Measurements from ENCODE around the gene BCAS1. TPM values are rescaled to one million over a fixed set of nuclear protein-coding genes. Genes with fewer than 3 reads are reported as not detected.

The BCAS1 gene
- total RNA-seq, 1 experiment from 2014 or later = 0.16 TPM

- Histone ChIP-seq H3K27ac (no peak overlapping the region), H3K36me3 (no peaks in the 10 kb centered on the region), H3K4me1 (no peaks in the 10 kb centered on the region), H3K4me3 (no peak overlapping the region), H3K9me3 (replicated peaks) (no peaks in the 10 kb centered on the region), H3K27me3 (no peaks in the 10 kb centered on the region)
- peak; percentile 25 to 55 for DNase-seq
Measured at GRCh38 chr20:54058420-54059139, 11.8 kb downstream of the BCAS1 start.

- no peak overlapping the region for H3K27ac ChIP-seq
- no peaks in the 10 kb centered on the region for H3K27me3 ChIP-seq
- no peak for DNase-seq
- no peaks in the 10 kb centered on the region for H3K36me3 ChIP-seq
- H3K4me1 ChIP-seq = no peaks in the 10 kb centered on the region
- no peak overlapping the region for H3K4me3 ChIP-seq
- H3K9me3 ChIP-seq (replicated peaks) = no peaks in the 10 kb centered on the region
Measured at GRCh38 chr20:54056762-54057639, 13.4 kb downstream of the BCAS1 start.

- Histone ChIP-seq H3K9me3 (replicated peaks) (no peaks in the 10 kb centered on the region), H3K4me1 (no peaks in the 10 kb centered on the region), H3K4me3 (no peak overlapping the region), H3K27ac (no peak overlapping the region), H3K36me3 (no peaks in the 10 kb centered on the region), H3K27me3 (no peaks in the 10 kb centered on the region)
- no peak for DNase-seq
Measured at GRCh38 chr20:54054516-54054915, 15.9 kb downstream of the BCAS1 start.

- no peaks in the 10 kb centered on the region for H3K4me1 ChIP-seq
- no peak overlapping the region for H3K27ac ChIP-seq
- no peaks in the 10 kb centered on the region for H3K27me3 ChIP-seq
- DNase-seq = no peak
- no peaks in the 10 kb centered on the region for H3K36me3 ChIP-seq
- H3K9me3 ChIP-seq (replicated peaks) = no peaks in the 10 kb centered on the region
- no peak overlapping the region for H3K4me3 ChIP-seq
Measured at GRCh38 chr20:54051068-54051467, 19.3 kb downstream of the BCAS1 start.

GRCh38 chr20:54048891-54049545 is 21.4 kb downstream of the BCAS1 start:
- Histone ChIP-seq H3K4me3 (no peak overlapping the region), H3K4me1 (no peaks in the 10 kb centered on the region), H3K9me3 (replicated peaks) (no peaks in the 10 kb centered on the region), H3K36me3 (no peaks in the 10 kb centered on the region), H3K27me3 (no peaks in the 10 kb centered on the region), H3K27ac (no peak overlapping the region)
- DNase-seq = no peak

GRCh38 chr20:54048481-54048880 is 21.9 kb downstream of the BCAS1 start:
- Histone ChIP-seq H3K27ac (no peak overlapping the region), H3K4me1 (no peaks in the 10 kb centered on the region), H3K36me3 (no peaks in the 10 kb centered on the region), H3K4me3 (no peak overlapping the region), H3K27me3 (no peaks in the 10 kb centered on the region), H3K9me3 (replicated peaks) (no peaks in the 10 kb centered on the region)
- no peak for DNase-seq

- no peaks in the 10 kb centered on the region for H3K27me3 ChIP-seq
- H3K27ac ChIP-seq = no peak overlapping the region
Measured at GRCh38 chr20:54047720-54048119, 22.7 kb downstream of the BCAS1 start.

GRCh38 chr20:54047048-54047447 is 23.3 kb downstream of the BCAS1 start:
- no peaks in the 10 kb centered on the region for H3K36me3 ChIP-seq
- no peaks in the 10 kb centered on the region for H3K27me3 ChIP-seq
- H3K27ac ChIP-seq = no peak overlapping the region
- H3K4me3 ChIP-seq = no peak overlapping the region
- H3K4me1 ChIP-seq = no peaks in the 10 kb centered on the region
- DNase-seq = no peak
- no peaks in the 10 kb centered on the region for H3K9me3 ChIP-seq (replicated peaks)

More at GRCh38 chr20:54047720-54048119, 22.7 kb downstream of the BCAS1 start:
- Histone ChIP-seq H3K36me3 (no peaks in the 10 kb centered on the region), H3K9me3 (replicated peaks) (no peaks in the 10 kb centered on the region), H3K4me1 (no peaks in the 10 kb centered on the region), H3K4me3 (no peak overlapping the region)
- DNase-seq = no peak

- Histone ChIP-seq H3K27me3 (0 out of 2 replicates have a peak, but pooled peaks cover 3% of the 10 kb centered on the region), H3K27ac (no peak overlapping the region), H3K4me3 (no peak overlapping the region), H3K9me3 (replicated peaks) (no peaks in the 10 kb centered on the region), H3K4me1 (no peaks in the 10 kb centered on the region), H3K36me3 (no peaks in the 10 kb centered on the region)
- DNase-seq = no peak
Measured at GRCh38 chr20:54044156-54044555, 26.2 kb downstream of the BCAS1 start.

GRCh38 chr20:54043076-54043967 is 27.1 kb downstream of the BCAS1 start:
- Histone ChIP-seq H3K27ac (no peak overlapping the region), H3K27me3 (peaks cover 3% of the 10 kb centered on the region; the same call in 1 of the 2 replicates), H3K36me3 (no peaks in the 10 kb centered on the region), H3K4me3 (no peak overlapping the region), H3K4me1 (no peaks in the 10 kb centered on the region), H3K9me3 (replicated peaks) (no peaks in the 10 kb centered on the region)
- DNase-seq = no peak

GRCh38 chr20:54042021-54042420 is 28.4 kb downstream of the BCAS1 start:
- DNase-seq = no peak
- H3K36me3 ChIP-seq = no peaks in the 10 kb centered on the region
- H3K27ac ChIP-seq = no peak overlapping the region
- no peaks in the 10 kb centered on the region for H3K9me3 ChIP-seq (replicated peaks)
- no peaks in the 10 kb centered on the region for H3K4me1 ChIP-seq
- no peak overlapping the region for H3K4me3 ChIP-seq
- peaks cover 3% of the 10 kb centered on the region; the same call in 1 of the 2 replicates for H3K27me3 ChIP-seq

GRCh38 chr20:54041336-54041735 is 29.1 kb downstream of the BCAS1 start:
- Histone ChIP-seq H3K27ac (no peak overlapping the region), H3K27me3 (peaks cover 4% of the 10 kb centered on the region), H3K4me1 (no peaks in the 10 kb centered on the region), H3K36me3 (no peaks in the 10 kb centered on the region), H3K4me3 (no peak overlapping the region), H3K9me3 (replicated peaks) (no peaks in the 10 kb centered on the region)
- DNase-seq = no peak

- no peaks in the 10 kb centered on the region for H3K9me3 ChIP-seq (replicated peaks)
- H3K4me1 ChIP-seq = no peaks in the 10 kb centered on the region
- H3K36me3 ChIP-seq = no peaks in the 10 kb centered on the region
- H3K4me3 ChIP-seq = no peak overlapping the region
- no peak for DNase-seq
- no peak overlapping the region for H3K27ac ChIP-seq
- H3K27me3 ChIP-seq = peaks cover 7% of the 10 kb centered on the region
Measured at GRCh38 chr20:54040531-54040930, 29.9 kb downstream of the BCAS1 start.

GRCh38 chr20:54038961-54039360 is 31.4 kb downstream of the BCAS1 start:
- H3K4me3 ChIP-seq = no peak overlapping the region
- no peaks in the 10 kb centered on the region for H3K4me1 ChIP-seq
- H3K27me3 ChIP-seq = peaks cover 7% of the 10 kb centered on the region

More at GRCh38 chr20:54038961-54039360, 31.4 kb downstream of the BCAS1 start:
- no peaks in the 10 kb centered on the region for H3K9me3 ChIP-seq (replicated peaks)
- no peaks in the 10 kb centered on the region for H3K36me3 ChIP-seq
- no peak overlapping the region for H3K27ac ChIP-seq
- DNase-seq = no peak
